ENCODE results near the gene ADGRB3.

DNA sequence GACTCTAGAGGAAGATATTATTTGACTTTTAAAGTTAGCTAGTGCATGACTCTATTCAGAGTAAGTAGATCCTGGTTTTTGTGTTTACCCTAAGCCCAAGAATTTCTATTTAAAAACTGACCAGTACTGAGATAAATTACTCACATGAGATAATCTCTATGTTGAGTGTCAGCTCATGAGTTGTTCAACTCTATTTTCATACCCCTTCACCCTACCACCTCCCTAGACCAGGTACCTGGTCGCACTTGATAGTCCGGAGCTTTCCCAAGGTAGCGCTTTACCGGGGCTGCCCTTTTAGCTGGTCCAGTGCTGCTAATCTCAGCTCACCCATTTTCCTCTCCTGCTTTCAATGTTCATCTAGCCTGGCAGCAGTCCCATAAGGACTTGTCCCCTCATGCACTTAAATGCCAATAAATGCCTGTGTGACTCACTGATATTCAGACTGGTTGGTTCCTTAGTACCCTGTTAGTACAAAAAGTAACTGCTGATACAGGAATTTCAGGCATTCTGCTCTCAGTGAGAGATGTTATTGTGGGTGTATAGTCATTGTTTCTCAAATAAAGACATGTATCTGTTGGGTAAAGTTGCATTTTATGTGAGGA lies 503.9 kb downstream of the ADGRB3 start:
- TF ChIP-seq POLR2A (IDR thresholded peaks at IDR 0.05): no peak
- no peak for TF ChIP-seq CTCF (IDR thresholded peaks at IDR 0.05)

Data from lower leg skin (tissue), 3 donors.